Brain microvascular endothelial cell (primary cell): ENCODE results near the gene MIGA2.

Experiments used
- DNase-seq: peaks from one replicate; pipeline ENCODE4 v3.0.0-alpha.2; 2020
- H3K27ac ChIP-seq: fragments of 250-450 bp; sonication (Bioruptor Pico); 2 replicates; pipeline ENCODE4 v1.5.1; 2020; ENCODE audit warnings: mild to moderate bottlenecking, moderate library complexity
- H3K27me3 ChIP-seq: fragments of 250-450 bp; sonication (Bioruptor Pico); replicated peaks from 2 replicates; pipeline ENCODE4 v1.5.1; 2020; ENCODE audit warnings: mild to moderate bottlenecking
- H3K36me3 ChIP-seq: fragments of 250-450 bp; sonication (Bioruptor Pico); replicated peaks from 2 replicates; pipeline ENCODE4 v1.5.1; 2020; ENCODE audit warnings: mild to moderate bottlenecking
- H3K4me3 ChIP-seq: 2 replicates; pipeline ENCODE4 v1.5.1; 2011; ENCODE audit warnings: low read depth, mild to moderate bottlenecking, control low read depth, low read length, moderate library complexity
- in situ Hi-C: cut with HindIII; loops from 2 replicates; pipeline ENCODE4 v1.10.0; 2017; ENCODE audit warnings: low sequenced_read_pairs, low pct_ligation_motif_present
- TF ChIP-seq, protein P1 (sequence below): IDR thresholded peaks from 2 replicates; pipeline ENCODE4 v1.5.1; 2011; ENCODE audit warnings: low read depth, mild to moderate bottlenecking, moderate library complexity, low read length, control low read depth, inconsistent platforms; ENCODE audit errors: missing control alignments

Gene MIGA2

DNA sequence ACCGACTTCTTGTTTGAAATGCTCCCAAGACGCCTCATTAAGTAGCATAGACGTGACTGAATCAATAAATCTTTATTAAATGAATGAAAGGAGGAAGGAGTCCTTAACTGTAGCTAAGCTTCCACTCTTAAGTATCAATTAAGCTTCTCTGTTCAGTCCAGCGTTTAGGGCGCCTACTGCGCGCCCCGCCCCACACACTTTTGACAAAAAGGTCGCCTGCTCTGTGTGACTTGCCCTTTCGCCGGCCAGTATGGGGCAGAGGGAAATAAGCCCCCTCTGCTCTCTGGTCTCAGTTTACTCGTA is 43.8 kb downstream of the MIGA2 start:
- no peak for DNase-seq
- H3K4me3 ChIP-seq, result peak overlapping the region; percentile 78
- H3K27me3 ChIP-seq, result no peaks in the 10 kb centered on the region
- in situ Hi-C loops, result no loop called here
- TF ChIP-seq, protein P1, sequence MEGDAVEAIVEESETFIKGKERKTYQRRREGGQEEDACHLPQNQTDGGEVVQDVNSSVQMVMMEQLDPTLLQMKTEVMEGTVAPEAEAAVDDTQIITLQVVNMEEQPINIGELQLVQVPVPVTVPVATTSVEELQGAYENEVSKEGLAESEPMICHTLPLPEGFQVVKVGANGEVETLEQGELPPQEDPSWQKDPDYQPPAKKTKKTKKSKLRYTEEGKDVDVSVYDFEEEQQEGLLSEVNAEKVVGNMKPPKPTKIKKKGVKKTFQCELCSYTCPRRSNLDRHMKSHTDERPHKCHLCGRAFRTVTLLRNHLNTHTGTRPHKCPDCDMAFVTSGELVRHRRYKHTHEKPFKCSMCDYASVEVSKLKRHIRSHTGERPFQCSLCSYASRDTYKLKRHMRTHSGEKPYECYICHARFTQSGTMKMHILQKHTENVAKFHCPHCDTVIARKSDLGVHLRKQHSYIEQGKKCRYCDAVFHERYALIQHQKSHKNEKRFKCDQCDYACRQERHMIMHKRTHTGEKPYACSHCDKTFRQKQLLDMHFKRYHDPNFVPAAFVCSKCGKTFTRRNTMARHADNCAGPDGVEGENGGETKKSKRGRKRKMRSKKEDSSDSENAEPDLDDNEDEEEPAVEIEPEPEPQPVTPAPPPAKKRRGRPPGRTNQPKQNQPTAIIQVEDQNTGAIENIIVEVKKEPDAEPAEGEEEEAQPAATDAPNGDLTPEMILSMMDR, result no peak
- H3K36me3 ChIP-seq, result no peaks in the 10 kb centered on the region
- H3K27ac ChIP-seq, result no peak overlapping the region

DNA sequence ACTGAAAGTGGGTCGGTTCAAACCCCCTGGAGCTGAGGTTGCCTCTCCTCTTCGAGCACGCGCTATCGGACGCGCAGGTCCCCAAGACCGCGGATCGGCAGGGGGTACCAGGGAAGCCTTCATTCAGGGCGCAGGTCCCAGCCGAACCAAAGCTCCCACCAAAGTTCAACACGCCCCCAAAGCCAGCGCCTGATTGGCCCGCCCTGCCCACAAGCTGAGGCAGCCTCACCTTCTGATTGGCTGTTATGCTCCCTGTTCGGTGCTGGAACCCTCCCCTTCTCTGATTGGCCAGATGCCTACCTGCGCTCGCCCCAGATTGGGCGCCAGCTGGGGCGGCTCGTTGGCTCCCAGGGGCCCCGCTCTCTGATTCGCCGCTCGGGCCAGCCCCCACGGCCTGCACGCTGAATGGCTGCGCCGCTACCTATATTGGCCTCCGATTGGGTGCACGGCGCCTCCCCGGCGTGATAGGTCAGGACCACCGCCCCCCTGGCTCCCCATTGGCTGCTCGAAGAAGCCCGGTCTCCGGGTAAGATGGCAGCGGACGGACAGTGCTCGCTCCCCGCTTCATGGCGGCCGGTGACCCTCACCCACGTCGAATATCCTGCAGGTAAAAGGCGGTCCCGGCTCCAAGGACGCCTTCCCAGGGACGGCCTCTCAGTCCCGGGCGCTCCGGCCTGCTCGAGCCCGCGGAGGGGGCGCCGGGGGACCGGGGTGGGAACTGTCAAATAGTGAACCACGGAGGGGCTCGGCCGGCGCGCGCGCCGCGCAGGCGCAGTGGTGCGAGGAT is 44.4 kb downstream of the MIGA2 start, which contains the start of gene DOLPP1:
Gene DOLPP1 (plus strand): TSS at position 511 of the 787 bp plus-strand sequence. CDS start 21 bp downstream, at position 532.
- no peaks in the 10 kb centered on the region for H3K27me3 ChIP-seq
- TF ChIP-seq, protein P1, result no peak
- H3K27ac ChIP-seq, result peak within 1 kb of the TSS; percentile 28
- H3K36me3 ChIP-seq, result peaks cover 4% of the 10 kb centered on the region
- peak; percentile 99 for DNase-seq
- in situ Hi-C loops, result no loop called here
- H3K4me3 ChIP-seq, result peak within 1 kb of the TSS; percentile 86

DNA sequence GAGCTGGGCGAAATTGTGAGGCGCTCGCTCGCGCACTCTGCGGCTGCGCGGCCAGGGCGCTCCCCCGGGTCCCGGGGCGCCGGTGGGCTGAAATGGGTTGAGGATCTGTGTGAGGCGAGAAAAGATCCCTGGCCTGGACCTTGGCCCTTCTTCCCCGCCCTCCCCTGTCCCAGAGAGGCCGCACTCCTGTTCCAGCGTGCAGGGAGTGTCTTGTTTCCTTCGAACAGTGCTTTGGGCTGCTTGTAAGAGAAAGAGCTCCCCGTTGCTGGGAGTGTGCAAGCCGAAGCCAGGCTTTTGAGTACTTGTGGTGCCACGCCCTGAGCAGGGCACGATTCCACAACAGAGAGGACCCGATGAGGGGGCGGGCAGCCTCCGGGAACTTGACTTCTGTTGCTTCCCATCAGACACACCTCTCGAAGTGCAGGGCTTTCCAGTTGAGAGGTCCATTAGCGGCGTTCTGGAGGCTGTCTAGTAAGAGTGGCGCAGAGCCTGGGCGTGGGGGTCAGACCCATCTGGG is 45.0 kb downstream of the MIGA2 start:
- Histone ChIP-seq H3K36me3 (peaks cover 5% of the 10 kb centered on the region), H3K4me3 (peak overlapping the region; percentile 86), H3K27me3 (no peaks in the 10 kb centered on the region), H3K27ac (peak overlapping the region; percentile 28)
- in situ Hi-C loops, result no loop called here
- TF ChIP-seq, protein P1, result no peak
- no peak for DNase-seq

DNA sequence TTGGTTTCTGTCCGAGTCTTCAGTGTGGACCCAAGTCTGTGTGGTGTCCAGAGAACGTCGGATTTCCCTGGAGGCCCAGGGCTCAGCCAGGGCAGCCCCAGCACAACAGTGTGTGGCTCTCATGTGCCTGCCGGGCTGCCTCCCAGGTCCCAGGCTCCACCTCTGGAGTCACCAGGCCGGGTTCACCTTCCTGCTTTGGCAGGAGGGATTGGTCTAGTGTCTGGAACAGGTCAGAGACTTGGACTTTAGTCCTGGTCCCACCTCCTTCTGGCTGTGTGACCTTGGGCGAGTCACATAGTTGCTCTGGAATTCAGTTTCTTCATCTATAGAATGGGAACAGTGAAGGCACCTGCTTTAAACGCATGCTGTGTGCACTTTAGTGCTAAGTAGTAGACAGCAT is 47.7 kb downstream of the MIGA2 start:
- H3K27me3 ChIP-seq, result no peaks in the 10 kb centered on the region

DNA sequence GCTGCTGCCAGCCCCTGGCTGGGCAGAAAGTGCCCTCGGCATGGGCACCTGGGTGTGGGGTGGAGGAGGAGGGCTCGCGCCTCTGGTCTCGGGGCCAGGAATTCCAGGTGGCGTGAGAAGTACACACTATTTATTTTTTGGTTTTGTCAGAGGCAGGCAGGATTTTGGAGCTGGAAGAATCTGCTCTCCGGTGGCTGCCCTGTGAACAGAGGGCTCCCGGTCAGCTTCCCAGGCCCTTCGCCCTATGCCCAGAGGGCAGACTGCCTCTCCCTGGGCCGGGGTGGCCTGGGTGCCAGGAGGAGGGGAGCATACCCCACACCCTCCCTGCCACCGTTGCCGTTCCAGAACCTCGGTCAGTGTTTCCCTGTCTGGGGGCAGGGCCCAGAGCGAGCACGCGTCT is 52.8 kb downstream of the MIGA2 start:
- no peak overlapping the region for H3K4me3 ChIP-seq
- H3K27ac ChIP-seq, result no peak overlapping the region
- no peak for DNase-seq
- no peaks in the 10 kb centered on the region for H3K27me3 ChIP-seq
- TF ChIP-seq, protein P1, result no peak
- peaks cover 21% of the 10 kb centered on the region for H3K36me3 ChIP-seq
- in situ Hi-C loops, result no loop called here

More for the DNA sequence above, 47.7 kb downstream of the MIGA2 start:
- H3K27ac ChIP-seq, result no peak overlapping the region
- TF ChIP-seq, protein P1, result no peak
- H3K36me3 ChIP-seq, result peaks cover 15% of the 10 kb centered on the region
- DNase-seq, result no peak
- in situ Hi-C loops, result no loop called here
- H3K4me3 ChIP-seq, result no peak overlapping the region
